ENCODE results near the gene PTPRB.
A peak's percentile ranks its signal among the peaks of the same experiment; 100 is the strongest.

PTPRB gene

DNA sequence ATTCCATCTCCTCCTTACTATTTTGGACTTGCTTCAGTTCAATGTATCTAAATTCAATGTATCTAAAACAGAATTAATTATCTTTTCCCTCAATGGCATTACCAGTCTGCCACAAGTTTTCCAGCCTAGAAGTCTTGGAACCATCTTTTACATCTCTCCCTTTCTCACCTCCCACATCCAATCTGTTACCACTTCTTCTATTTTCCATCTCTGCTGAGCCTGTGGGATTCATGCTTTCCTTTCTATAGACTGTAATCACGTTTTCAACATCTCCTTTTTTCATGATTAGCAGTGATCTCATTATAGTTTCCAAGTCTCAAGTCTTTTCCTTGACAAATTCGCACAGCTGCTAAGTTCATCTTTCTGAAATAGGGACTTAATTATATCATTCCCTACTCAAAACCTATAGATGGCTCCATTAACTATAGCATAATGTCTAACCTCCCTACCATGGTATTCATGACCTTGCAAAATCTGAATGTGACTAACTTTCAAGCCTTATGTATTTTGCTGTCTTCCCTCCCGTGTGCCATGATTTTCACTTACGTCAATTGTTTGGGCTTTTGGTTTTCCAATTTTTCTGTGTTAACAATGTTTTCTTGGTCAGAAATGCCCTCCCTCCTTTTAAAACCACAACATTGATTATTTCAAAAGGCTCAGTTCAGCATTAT, 20.5 kb upstream of the PTPRB start:
- TF ChIP-seq, protein P1, sequence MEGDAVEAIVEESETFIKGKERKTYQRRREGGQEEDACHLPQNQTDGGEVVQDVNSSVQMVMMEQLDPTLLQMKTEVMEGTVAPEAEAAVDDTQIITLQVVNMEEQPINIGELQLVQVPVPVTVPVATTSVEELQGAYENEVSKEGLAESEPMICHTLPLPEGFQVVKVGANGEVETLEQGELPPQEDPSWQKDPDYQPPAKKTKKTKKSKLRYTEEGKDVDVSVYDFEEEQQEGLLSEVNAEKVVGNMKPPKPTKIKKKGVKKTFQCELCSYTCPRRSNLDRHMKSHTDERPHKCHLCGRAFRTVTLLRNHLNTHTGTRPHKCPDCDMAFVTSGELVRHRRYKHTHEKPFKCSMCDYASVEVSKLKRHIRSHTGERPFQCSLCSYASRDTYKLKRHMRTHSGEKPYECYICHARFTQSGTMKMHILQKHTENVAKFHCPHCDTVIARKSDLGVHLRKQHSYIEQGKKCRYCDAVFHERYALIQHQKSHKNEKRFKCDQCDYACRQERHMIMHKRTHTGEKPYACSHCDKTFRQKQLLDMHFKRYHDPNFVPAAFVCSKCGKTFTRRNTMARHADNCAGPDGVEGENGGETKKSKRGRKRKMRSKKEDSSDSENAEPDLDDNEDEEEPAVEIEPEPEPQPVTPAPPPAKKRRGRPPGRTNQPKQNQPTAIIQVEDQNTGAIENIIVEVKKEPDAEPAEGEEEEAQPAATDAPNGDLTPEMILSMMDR (conservative IDR thresholded peaks at IDR 0.05): no peak
- no peak overlapping the region for H3K27ac ChIP-seq

DNA sequence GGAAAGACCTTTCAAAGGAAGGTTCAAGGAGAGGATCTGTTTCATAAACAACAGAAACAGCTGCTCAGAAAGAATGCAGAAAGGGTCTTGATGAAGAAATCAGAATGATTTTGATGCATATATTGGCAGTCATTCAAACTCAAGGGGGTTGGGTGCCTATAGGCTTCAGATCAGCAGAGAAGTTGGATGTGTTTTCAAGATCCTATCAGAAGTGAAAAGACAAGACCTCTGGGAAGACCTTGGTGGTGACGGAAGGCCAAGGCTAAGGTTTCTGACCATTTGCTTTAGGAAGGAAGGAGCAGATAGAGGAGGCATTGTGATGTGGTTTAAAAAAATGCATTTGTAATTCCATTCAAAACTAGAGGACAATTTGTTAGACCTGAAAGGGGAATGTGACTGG, 15.2 kb upstream of the PTPRB start:
- TF ChIP-seq, protein P1 (conservative IDR thresholded peaks at IDR 0.05): no peak
- H3K27ac ChIP-seq: no peak overlapping the region

DNA sequence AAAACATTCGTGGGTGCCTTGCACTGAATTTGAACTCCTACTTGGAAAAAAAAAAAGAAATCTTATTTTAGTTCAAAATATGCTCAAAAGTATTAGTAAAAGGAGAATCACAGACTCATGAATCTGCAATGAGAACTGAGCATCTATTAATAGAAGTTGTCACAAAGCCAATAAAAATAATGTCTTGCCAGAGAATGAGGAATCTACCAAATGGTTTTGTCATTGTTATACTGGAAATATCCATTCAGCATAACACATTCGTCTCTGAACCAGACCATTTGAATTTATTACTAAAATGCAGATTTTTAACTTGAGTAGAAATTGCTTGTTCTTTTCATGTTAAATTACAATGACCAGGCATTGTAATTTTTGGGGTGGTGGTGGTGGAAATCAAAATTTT, 11.6 kb upstream of the PTPRB start:
- TF ChIP-seq, protein P1 (conservative IDR thresholded peaks at IDR 0.05): no peak
- H3K27ac ChIP-seq: no peak overlapping the region

DNA sequence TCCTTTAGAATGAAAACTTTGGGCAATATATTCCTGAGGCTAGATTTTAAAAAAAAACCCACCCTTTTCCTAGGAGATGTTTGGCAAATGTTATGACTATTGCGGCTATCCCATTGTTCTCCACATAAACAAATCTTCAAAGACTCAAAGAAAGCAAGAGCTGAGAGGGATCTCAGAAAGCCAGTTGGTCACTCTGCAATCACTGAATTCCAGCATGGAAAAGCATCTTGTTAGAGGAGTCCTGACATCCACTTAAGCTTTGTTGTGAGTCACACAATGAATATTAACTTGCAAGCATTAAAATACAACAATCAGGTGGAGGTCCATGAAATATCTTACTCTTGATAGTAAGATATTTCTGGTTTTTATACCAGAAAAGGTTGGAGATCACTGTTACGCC, 11.0 kb upstream of the PTPRB start:
- no peak overlapping the region for H3K27ac ChIP-seq

DNA sequence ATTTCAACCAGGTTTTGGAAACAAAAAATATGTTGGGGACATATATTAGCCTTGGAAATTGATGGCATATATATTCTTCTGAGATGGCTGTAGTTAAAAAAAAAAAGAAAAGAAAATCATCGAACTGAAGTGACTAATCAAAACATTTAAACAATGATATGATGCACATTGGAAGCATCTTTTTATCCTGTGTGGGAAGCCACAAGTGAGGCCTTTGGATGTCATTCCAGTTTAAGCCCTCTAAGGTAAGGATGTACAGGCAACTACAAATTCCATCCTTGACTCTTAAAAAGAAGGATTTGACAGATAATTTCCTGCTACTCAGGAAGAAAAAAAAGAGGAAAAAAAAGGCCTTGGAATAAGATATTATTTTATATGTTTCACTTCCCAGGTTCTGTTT, 9.6 kb upstream of the PTPRB start:
- H3K27ac ChIP-seq: no peak overlapping the region
- TF ChIP-seq, protein P1 (conservative IDR thresholded peaks at IDR 0.05): no peak

More for the DNA sequence above, 11.0 kb upstream of the PTPRB start:
- TF ChIP-seq, protein P1 (conservative IDR thresholded peaks at IDR 0.05): no peak

DNA sequence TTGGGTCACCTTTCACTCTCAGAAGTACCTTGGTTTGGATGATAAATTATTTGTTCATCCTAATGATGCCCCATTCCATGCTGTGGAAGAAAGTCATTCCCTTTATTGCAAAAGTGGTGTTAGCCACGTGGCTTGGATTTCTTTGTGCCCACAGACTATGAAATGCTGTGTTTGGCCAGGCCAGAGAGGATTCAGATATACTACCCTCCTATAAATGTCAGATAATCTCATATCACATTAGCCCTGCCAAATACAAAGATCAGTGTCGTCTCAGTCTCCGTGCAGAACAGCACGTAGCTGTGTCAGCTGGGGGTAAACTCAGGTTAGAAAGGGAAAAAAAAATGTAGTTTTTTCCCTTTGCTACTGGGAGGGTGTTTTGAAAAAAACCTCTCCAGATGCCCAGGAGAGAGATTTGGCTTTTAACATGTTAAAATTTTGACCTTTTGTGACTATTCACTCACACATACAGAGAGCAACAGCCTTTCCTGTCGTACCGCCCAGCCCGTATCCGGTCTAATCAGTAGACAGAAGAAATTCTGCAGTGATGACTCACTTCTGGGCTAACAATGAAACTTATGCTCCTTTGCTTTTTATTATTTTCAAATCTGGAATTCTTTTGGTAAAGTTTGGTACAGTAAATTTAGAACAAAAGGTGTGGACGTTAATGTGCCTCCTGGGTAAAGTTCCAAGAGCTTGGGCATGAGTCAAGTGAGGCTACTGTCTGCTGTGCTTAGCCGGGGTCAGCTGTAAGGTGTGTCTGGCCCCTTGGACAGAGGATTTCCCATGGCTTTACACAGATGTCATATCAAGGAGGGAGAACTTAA, 8.5 kb upstream of the PTPRB start:
- peak overlapping the region; percentile 70 for H3K27ac ChIP-seq

DNA sequence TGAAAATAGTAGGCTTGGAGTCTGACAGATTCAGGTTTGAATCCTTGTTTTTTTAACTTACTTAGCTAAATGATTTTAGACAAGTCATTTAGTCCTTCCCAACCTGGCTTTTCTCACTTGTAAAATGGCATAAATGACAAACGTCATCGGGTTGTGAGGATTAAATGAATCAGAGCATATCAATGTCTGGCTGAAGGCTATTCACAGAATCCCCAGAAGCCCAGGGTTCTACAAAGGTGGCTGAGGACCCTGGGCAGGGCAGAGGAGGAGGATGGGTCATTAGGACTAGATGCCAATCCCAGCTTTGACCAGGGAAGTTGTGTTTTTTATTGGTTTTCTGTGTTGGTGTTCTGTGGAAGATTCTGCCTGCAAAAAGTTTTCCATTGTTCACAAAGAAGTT, 7.6 kb upstream of the PTPRB start:
- TF ChIP-seq, protein P1 (conservative IDR thresholded peaks at IDR 0.05): no peak
- H3K27ac ChIP-seq: peak overlapping the region; percentile 70

More for the DNA sequence above, 8.5 kb upstream of the PTPRB start:
- TF ChIP-seq, protein P1 (conservative IDR thresholded peaks at IDR 0.05): no peak
